Transverse colon (tissue), 4 donors: ENCODE data around the gene FOXP1. TPM values are rescaled to one million over a fixed set of nuclear protein-coding genes. Genes with fewer than 3 reads are reported as not detected.

ENCODE experiments used
- DNase-seq: peaks from one replicate; pipeline ENCODE4 v3.0.0-alpha.2; 2019
- H3K27ac ChIP-seq, 4 donors: fragments of 200-600 bp; sonication (generic); 2 replicates each; pipeline ENCODE4 v1.5.1; 2016 to 2018; ENCODE audit warnings: inconsistent platforms in 4 of 4
- H3K27me3 ChIP-seq: fragments of 200-600 bp; sonication (generic); 2 replicates; pipeline ENCODE4 v1.5.1; 2017; ENCODE audit warnings: inconsistent platforms
- H3K36me3 ChIP-seq, 4 donors: fragments of 200-600 bp; sonication (generic); 2 replicates each; pipeline ENCODE4 v1.5.1; 2017 to 2019; ENCODE audit warnings: inconsistent platforms in 4 of 4
- H3K4me1 ChIP-seq, 4 donors: fragments of 200-600 bp; sonication (generic); 2 replicates each; pipeline ENCODE4 v1.5.1; 2017 to 2020; ENCODE audit warnings: inconsistent platforms in 4 of 4
- H3K4me3 ChIP-seq, 4 donors: fragments of 200-600 bp; sonication (generic); 1 replicate in 1 of 4; 2 replicates in 3 of 4; pipeline versions ENCODE4 v1.5.1 to v1.6.1; 2017 to 2019; ENCODE audit warnings: inconsistent platforms in 4 of 4
- H3K9me3 ChIP-seq, 2 donors: fragments of 200-600 bp; sonication (generic); 2 replicates each; pipeline ENCODE4 v1.5.1; 2017 to 2019; ENCODE audit warnings: inconsistent platforms in 2 of 2
- CTCF ChIP-seq, 5 experiments: fragments of 200-600 bp in 3 of 5; fragments of 450-650 bp in 2 of 5; sonication (generic) in 3 of 5; IDR thresholded peaks; 1 replicate in 2 of 5; 2 replicates in 3 of 5; pipeline ENCODE4 v1.5.1; 2016 to 2017; ENCODE audit warnings: antibody characterized with exemption in 5 of 5, inconsistent platforms in 3 of 5, mild to moderate bottlenecking in 2 of 5, moderate library complexity in 1 of 5
- EP300 ChIP-seq: sonication (generic); formaldehyde crosslinking; IDR thresholded peaks from one replicate; pipeline ENCODE4 v1.6.1; 2017; ENCODE audit warnings: antibody characterized with exemption, low read depth
- POLR2A ChIP-seq: fragments of 450-650 bp; IDR thresholded peaks from one replicate; pipeline ENCODE4 v1.6.1; 2016; ENCODE audit warnings: antibody characterized with exemption, mild to moderate bottlenecking, moderate library complexity
- POLR2AphosphoS5 ChIP-seq, 3 donors: sonication (generic); formaldehyde crosslinking; IDR thresholded peaks; one replicate each; pipeline ENCODE4 v1.6.1; 2016; ENCODE audit warnings: antibody characterized with exemption in 3 of 3
- WGBS, 2 donors: methylation state at CpG; one replicate each; pipeline ENCODE4 v1.1.5; 2018; ENCODE audit warnings: low coverage in 1 of 2; 5-methylcytosine and 5-hydroxymethylcytosine counted together
- in situ Hi-C, 4 donors: fragments of 200-750 bp; cut with MboI; loops; one replicate each; pipeline versions ENCODE4 v1.15.0 to v1.15.1; 2017; ENCODE audit warnings: low sequenced_read_pairs in 3 of 4, low pct_ligation_motif_present in 1 of 4, low pct_unique_long_range_greater_than_20kb in 1 of 4
- intact Hi-C: fragments of 100-400 bp; cut with DNase I; formaldehyde crosslinking; loops from one replicate; pipeline ENCODE4 v1.15.1; 2023; ENCODE audit warnings: low total_unique reads
- total RNA-seq, 4 donors: library from RNA; depleted of rRNA; stranded (reverse); fragments of >200 nt; gene quantifications; one replicate each; pipeline ENCODE4 v1.1.0, GENCODE V29; 2016

The FOXP1 gene
- total RNA-seq, 4 donors from 2014 or later, result 102 to 260 (median 150) TPM

GRCh38 chr3:71406972-71407810, 176.3 kb downstream of the FOXP1 start:
- DNase-seq, result no peak
- Histone ChIP-seq H3K9me3 (no peaks in the 10 kb centered on the region), H3K27ac (no peak overlapping the region), H3K36me3 (no peaks in the 10 kb centered on the region), H3K4me1 (peaks cover 0 to 7% (median under 1%) of the 10 kb centered on the region in 4 donors), H3K27me3 (no peaks in the 10 kb centered on the region), H3K4me3 (no peak overlapping the region)
- TF ChIP-seq CTCF (IDR thresholded peaks at IDR 0.05) (no peak), POLR2A (no peak), POLR2AphosphoS5 (IDR thresholded peaks at IDR 0.05) (no peak), EP300 (no peak)
- 86 to 93% methylated on average over 10 of the region's 10 CpGs for WGBS, 2 donors
- in situ Hi-C loops, result no loop called here
- intact Hi-C loops, result no loop called here

- Histone ChIP-seq H3K4me3 (no peak overlapping the region), H3K27me3 (no peaks in the 10 kb centered on the region), H3K36me3 (no peaks in the 10 kb centered on the region), H3K4me1 (peaks cover 5 to 28% (median 14%) of the 10 kb centered on the region in 4 donors), H3K9me3 (no peaks in the 10 kb centered on the region), H3K27ac (no peak overlapping the region)
- 68 to 80% methylated on average over 2 of the region's 2 CpGs for WGBS, 2 donors
- no peak for TF ChIP-seq POLR2AphosphoS5 (IDR thresholded peaks at IDR 0.05)
- TF ChIP-seq POLR2A, result no peak
- TF ChIP-seq EP300, result no peak
- TF ChIP-seq CTCF (IDR thresholded peaks at IDR 0.05), result no peak
- intact Hi-C loops, result no loop called here
- in situ Hi-C loops, result no loop called here
- DNase-seq, result no peak
Observed at GRCh38 chr3:71402911-71403310, 180.6 kb downstream of the FOXP1 start.

- DNase-seq, result no peak
- in situ Hi-C loops (no loop called here), intact Hi-C loops (no loop called here)
- Histone ChIP-seq H3K27ac (no peak overlapping the region), H3K9me3 (no peaks in the 10 kb centered on the region), H3K36me3 (no peaks in the 10 kb centered on the region), H3K4me3 (no peak overlapping the region), H3K27me3 (no peaks in the 10 kb centered on the region), H3K4me1 (peaks cover 7 to 34% (median 15%) of the 10 kb centered on the region in 4 donors)
- no peak for TF ChIP-seq CTCF (IDR thresholded peaks at IDR 0.05)
- TF ChIP-seq POLR2A, result no peak
- WGBS, 2 donors, result 79 to 93% methylated on average over 2 to 4 of the region's 4 CpGs
Observed at GRCh38 chr3:71402280-71402679, 181.2 kb downstream of the FOXP1 start.

GRCh38 chr3:71401695-71402231, 181.8 kb downstream of the FOXP1 start:
- no peaks in the 10 kb centered on the region for H3K27me3 ChIP-seq
- intact Hi-C loops, result no loop called here
- 52 to 65% methylated on average over 5 to 12 of the region's 12 CpGs for WGBS, 2 donors
- TF ChIP-seq CTCF (IDR thresholded peaks at IDR 0.05) (no peak), EP300 (no peak), POLR2A (no peak), POLR2AphosphoS5 (IDR thresholded peaks at IDR 0.05) (no peak)
- H3K4me3 ChIP-seq, result no peak overlapping the region
- no peaks in the 10 kb centered on the region for H3K36me3 ChIP-seq
- no peaks in the 10 kb centered on the region for H3K9me3 ChIP-seq
- no peak overlapping the region for H3K27ac ChIP-seq
- no peak for DNase-seq
- in situ Hi-C loops, result no loop called here
- H3K4me1 ChIP-seq, result peaks cover 9 to 37% (median 15%) of the 10 kb centered on the region in 4 donors
